Stimulated activated CD8-positive, alpha-beta memory T cell treated with anti-CD3 and anti-CD28 coated beads, Interleukin-2, amount 100 ng/mL, for 1 hour (primary cell): ENCODE results near the gene ACOX1.
"Not testable (repeated sequence)": the region's sequence is repeated elsewhere in the genome, so short reads cannot be mapped to it uniquely, and the experiment has no call there.

ENCODE experiments used
- DNase-seq, 2 donors: peaks; one replicate each; pipeline ENCODE4 v3.0.0-alpha.2; 2020; ENCODE audit warnings: low read depth in 2 of 2

ACOX1 gene

DNA sequence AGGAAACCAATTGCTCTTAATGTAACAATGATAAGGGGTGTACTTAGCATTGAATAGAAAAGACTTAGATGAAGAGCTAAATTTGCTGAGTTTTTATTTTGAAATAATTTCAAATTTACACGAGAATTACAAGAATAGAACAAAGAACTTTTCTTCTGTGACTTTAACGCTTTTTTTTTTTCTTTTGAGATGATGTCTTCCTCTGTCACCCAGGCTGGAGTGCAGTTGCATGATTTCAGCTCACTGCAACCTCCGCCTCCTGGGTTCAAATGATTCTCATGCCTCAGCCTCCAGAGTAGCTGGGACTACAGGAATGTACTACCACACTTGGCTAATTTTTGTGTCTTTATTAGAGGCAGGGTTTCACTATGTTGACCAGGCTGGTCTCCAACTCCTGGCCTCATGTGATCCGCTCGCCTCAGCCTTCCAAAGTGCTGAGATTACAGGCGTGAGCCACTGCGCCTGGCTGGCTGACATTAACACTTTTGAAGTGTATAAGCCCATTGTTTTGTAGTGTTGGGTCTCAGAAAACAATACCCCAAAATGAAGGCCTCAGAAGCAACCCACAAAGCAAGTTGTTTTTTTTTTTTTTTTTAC is 2.2 kb upstream of the ACOX1 start:
- DNase-seq: no peak

DNA sequence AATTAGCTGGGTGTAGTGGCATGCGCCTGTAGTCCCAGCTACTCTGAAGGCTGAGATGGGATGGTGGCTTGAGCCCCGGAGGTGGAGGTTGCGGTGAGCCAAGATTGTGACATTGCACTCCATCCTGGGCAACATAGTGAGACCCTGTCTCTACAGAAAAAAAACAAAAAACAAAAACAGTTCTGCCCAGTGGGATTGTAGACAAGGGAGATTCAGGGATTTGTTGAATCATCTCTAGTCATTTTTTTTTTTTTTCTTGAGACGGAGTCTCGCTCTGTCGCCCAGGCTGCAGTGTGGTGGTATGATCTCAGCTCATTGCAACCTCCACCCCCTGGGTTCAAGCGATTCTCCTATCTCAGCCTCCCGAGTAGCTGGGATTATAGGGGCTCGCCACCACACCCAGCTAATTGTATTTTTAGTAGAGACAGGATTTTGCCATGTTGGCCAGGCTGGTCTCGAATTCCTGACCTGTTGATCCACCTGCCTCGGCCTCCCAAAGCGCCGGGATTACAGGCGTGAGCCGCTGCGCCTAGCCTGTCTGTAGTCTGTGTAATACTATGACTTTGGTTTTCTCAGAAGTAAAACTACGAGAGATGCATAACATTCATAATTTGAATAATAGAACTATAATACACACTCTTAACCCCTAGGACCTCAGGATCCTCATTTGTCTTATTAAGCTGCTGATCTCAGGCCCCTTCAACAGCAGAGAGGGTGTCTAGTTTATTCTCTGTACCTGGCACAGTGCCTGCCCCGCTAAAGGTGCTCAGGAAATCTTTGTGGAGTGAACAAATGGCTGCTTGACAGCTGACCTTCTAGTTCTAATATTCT is 1.4 kb upstream of the ACOX1 start:
- no peak for DNase-seq

DNA sequence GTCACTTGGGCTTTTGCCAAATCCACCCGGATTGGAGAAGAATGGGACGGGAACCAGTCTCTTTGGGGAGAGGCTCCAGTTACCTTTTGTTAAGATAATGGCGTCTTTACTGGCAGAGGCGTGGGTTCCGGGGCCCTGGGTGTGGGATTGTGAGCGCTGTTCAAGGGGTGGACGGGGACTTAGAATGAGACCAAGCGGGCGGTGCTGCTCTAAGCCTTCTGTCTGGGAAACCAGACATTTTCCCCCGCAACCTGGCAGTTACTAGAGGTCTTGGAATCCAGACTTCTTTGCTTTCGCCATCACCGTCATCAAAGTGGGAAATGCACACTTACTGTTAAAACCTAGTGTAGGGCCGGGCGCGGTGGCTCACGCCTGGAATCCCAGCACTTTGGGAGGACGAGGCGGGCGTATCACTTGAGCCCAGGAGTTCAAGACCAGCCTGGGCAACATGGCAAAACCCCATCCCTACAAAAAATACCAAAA is 780 bp upstream of the ACOX1 start:
- DNase-seq: no peak

DNA sequence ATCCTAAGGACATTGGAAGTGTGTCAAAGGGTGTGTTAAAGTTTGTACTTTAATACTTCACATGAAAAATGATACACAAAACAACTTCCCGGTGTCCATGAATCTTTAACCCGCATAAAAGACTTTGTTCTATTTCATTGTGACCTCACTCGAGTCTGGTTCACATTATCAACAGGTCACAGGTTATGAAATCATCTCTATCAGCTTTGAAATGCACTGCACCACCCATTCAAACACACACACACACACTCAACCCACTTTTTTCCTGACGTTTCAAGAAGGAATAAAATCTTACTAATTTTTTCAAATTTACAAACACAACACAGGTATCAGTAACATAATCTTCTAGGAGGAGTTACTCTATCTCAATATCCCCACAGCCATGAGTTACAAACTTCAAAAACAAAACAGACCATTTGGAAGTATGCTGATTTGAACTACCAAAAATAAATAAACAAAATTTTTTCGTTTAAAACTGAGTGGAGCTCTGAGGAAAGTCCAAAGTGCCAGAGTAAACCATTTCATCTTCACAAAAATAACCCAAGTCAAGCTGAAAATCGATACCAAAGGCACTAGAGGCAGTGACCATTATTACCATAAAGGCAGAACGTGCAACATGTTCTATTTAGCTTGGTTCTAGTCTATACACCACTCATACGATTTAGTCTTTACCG is 2.7 kb downstream of the ACOX1 start:
- DNase-seq: no peak

DNA sequence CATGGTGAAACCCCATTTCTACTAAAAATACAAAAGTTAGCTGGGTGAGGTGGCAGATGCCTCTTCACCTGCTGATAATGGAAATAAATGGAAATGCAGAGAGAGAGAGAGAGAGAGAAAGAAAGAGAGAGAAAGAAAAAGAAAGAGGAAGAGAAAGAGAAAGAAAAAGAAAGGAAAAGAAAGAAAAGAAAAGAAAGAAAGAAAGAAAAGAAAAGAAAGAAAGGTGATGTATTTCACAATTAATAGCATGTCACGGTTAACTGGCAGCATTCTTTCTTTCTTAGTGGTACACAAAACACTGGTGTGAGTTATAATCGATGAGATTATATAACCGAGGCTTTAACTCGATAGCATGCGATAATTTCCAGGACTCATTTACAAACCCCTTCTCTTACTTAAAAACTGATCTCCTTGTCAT is 3.2 kb downstream of the ACOX1 start:
- no peak for DNase-seq

DNA sequence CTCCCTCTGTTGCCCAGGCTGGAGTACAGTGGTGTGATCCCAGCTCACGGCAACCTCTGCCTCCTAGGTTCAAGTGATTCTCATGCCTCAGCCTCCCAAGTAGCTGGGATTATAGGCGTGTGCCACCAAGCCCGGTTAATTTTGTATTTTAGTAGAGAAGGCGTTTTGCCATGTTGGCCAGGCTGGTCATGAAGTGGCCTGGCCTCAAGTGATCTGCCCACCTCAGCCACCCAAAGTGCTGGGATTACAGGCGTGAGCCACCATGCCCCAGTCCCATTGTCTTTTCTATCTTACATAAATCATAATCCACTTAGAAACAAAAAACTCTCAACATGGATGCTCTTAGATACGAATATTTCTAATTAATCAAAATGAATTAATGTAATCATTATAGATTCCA is 3.8 kb downstream of the ACOX1 start:
- not testable (repeated sequence) for DNase-seq

- DNase-seq: no peak
Measured at GRCh38 chr17:75970626-75971025, 8.3 kb downstream of the ACOX1 start.

DNA sequence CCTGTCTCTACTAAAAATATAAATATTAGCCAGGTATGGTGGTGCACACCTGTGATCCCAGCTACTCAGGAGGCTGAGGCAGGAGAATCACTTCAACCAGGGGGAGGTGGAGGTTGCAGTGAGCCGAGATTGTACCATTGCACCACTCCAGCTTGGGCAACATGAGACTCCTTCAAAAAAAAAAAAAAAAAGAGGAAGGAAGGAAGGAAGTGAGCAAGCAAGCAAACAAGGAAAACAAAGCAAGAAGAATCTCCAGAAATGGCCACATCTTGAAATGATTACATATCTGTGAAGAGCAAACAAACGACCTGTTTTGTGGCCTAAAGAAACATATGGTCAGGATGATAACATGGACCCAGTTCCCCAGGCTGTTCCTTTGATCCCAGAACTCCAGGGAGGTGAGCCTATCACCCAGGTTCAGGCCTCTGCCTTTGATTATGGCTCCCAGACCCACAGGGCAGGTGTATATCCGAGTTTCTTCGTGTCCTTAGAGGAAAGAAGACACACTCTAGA is 8.9 kb downstream of the ACOX1 start:
- DNase-seq: no peak

DNA sequence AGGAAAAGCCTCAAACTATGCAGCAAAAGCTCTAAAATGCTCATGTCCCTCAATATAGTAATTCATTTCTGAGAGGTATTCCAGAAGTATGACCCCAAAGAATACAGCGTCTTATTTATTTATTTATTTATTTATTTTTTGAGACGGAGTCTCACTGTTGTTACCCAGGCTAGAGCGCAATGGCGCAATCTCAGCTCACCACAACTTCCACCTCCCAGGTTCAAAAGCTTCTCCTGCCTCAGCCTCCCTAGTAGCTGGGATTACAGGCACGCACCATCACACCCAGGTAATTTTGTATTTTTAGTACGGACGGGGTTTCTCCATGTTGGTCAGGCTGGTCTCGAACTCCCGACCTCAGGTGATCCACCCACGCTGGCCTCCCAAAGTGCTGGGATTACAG is 9.9 kb downstream of the ACOX1 start:
- DNase-seq: not testable (repeated sequence)

- no peak for DNase-seq
Measured at GRCh38 chr17:75965468-75965867, 13.5 kb downstream of the ACOX1 start.

GRCh38 chr17:75959839-75960511 is 19.0 kb downstream of the ACOX1 start:
- no peak for DNase-seq

DNA sequence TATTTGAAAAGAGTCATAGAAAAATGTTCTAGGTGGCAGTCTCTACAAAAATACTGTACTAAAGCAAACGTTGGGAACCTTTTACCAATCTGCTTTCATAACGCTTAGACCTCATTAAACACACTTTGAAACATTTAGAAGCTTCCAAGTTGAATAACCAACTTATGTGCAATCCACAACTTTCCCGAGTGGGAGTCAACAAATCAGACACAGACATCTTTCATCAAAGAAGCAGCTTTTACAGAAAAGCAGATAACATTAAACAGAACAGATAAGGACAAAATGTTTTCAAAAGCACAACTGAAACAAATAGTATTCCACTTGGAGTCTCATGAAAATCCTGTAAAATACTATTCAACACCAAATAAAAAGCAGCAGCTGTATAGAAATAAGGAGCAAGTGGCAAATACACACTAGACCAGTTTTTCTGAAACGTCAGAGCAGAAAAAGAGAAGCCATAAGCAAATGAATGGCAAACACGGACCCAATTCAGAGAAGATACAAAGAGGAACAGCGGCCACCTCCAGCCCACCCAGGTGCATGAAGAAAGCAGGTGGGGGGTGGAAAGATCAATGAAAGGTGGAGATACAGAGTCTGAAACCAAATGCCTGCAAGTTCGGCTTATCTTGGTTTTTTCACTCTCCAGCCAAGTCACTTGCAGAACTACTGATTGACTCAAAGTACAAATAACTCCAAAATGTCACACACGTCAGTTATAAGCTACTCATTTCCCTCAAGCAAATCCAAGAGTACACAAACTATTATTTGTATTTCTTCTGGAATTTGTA is 19.7 kb downstream of the ACOX1 start:
- DNase-seq: no peak

DNA sequence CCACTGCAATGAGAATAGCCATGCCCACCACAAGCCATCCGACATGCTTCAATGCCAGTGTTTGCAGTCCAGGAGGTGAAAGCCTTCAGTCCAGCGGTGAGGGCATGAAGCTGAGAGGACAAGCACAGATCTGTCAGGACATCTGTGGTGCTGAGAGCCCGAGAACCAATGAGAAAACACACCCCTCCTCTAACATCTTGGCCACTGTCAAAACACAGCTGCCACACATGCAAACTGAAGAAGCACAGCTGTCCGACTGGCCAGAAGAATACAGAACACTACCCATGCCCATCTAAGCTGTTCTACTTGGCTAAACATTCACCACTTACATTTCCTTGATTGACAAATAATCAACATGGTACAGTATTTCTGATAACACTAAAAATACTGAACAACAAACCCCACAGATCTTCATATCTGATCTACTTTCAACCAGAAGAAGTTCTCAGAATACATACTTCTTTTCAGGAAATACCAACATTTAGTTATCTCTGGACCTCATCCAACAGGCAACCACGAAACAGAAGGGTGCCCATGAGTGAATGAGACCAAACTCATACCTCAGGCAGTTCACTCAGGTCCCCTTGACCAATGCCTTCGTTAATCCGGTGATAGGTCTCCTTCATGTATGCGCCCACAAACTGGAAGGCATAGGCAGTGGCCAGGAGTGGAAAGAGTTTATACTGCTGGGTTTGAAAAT is 28.0 kb downstream of the ACOX1 start:
- no peak for DNase-seq

- no peak for DNase-seq
Measured at GRCh38 chr17:75950421-75950820, 28.5 kb downstream of the ACOX1 start.

DNA sequence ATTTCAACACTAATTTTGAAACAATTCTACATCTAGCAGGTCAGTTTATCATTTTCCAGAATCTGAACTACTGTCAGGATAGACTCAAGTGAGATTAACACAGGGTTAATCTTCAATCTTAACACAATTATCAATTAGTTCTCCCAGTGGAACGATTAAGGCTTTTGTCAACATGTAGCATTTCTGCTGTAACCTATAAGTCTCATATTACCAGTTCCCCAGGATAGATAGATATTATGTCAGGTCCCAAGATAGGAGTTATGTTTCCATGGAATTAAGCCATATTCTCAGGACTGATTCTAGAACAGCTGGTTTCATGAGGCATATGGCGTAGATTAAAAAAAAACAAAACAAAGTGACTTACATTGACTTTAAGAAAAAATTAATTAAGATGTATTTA is 33.8 kb downstream of the ACOX1 start:
- DNase-seq: no peak

- no peak for DNase-seq
Measured at GRCh38 chr17:75943491-75943890, 35.5 kb downstream of the ACOX1 start.

GRCh38 chr17:75942473-75942872 is 36.5 kb downstream of the ACOX1 start:
- DNase-seq: no peak

DNA sequence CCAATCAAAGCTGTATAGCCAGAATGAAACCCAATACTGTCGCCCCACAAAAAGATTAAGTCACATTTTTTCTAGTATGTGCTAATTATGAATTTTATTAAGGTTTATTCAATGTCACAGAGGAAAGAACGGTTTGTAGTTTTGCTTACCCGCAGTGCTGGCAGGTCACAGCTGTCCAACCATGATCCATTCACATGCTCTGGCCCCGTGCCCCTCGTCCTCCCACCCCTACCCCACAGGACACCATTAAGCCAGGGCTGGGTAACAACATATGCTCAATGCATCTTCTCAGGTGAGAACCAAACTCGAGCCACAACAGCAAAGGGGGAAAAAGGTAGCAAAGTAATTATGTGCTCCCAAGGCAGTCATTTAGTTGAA is 37.5 kb downstream of the ACOX1 start:
- DNase-seq: no peak

- peak; percentile 74 for DNase-seq
Measured at GRCh38 chr17:75940727-75941441, 38.1 kb downstream of the ACOX1 start, which contains the start of gene FBF1. FBF1 (minus strand) TSS chr17:75941042; CDS start chr17:75938149, 2,893 bp downstream.

GRCh38 chr17:75937652-75938051 is 41.3 kb downstream of the ACOX1 start:
- no peak for DNase-seq
